Nephron (organoid): ENCODE data around the gene OPTC.
A peak's percentile ranks its signal among the peaks of the same experiment; 100 is the strongest.
"Not testable (repeated sequence)": the region's sequence is repeated elsewhere in the genome, so short reads cannot be mapped to it uniquely, and the experiment has no call there.

ENCODE experiments used
- H3K27ac Mint-ChIP-seq, 3 experiments: 2 replicates each; pipeline ENCODE4 v1.8.0; 2020; ENCODE audit warnings: mixed read lengths in 3 of 3, mild to moderate bottlenecking in 2 of 3, moderate library complexity in 1 of 3
- H3K27me3 Mint-ChIP-seq: 2 replicates; pipeline ENCODE4 v1.8.0; 2021; ENCODE audit warnings: low read depth, mild to moderate bottlenecking, moderate library complexity, mixed read lengths
- H3K36me3 Mint-ChIP-seq: 2 replicates; pipeline ENCODE4 v1.8.0; 2020; ENCODE audit warnings: low read depth, mixed read lengths
- H3K4me1 Mint-ChIP-seq: 2 replicates; pipeline ENCODE4 v1.8.0; 2020; ENCODE audit warnings: mixed read lengths
- H3K4me3 Mint-ChIP-seq, 3 experiments: 2 replicates each; pipeline ENCODE4 v1.8.0; 2020; ENCODE audit warnings: mild to moderate bottlenecking in 3 of 3, mixed read lengths in 3 of 3, moderate library complexity in 2 of 3
- H3K9me3 Mint-ChIP-seq: 2 replicates; pipeline ENCODE4 v1.8.0; 2020; ENCODE audit warnings: mixed read lengths
- TF ChIP-seq, protein P1 (sequence below), 3 experiments: fragments of 200-600 bp; sonication (generic); IDR thresholded peaks; one replicate each; pipeline ENCODE4 v1.5.0; 2021; ENCODE audit warnings: antibody characterized with exemption in 3 of 3; ENCODE audit not compliant: unreplicated experiment in 3 of 3

The OPTC gene, protein sequence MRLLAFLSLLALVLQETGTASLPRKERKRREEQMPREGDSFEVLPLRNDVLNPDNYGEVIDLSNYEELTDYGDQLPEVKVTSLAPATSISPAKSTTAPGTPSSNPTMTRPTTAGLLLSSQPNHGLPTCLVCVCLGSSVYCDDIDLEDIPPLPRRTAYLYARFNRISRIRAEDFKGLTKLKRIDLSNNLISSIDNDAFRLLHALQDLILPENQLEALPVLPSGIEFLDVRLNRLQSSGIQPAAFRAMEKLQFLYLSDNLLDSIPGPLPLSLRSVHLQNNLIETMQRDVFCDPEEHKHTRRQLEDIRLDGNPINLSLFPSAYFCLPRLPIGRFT

DNA sequence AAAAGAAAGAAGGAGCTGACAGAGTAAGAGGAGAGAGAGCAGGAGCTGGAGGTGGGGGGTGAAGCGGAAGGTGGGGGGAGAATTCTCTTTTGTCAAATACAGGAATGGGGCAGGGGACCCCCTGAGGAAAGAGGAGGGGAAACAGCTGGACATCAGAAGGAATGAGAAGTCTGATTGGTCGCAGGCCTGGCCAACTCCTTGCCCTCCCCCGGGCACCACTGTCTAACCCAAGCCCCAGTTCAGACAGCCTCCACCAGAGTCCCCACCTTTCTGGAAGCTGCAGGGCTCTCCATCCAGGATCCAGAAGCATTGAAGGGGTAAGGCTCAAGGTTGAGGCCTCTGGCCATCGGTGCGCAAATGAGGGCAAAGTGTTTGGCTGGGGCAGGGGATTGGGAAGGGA is at the start of gene OPTC:
Gene OPTC (plus strand): TSS at position 253 of the 400 bp plus-strand sequence. CDS start 1,853 bp downstream, outside the sequence.
- Mint-ChIP-seq H3K27me3 (peaks cover 10% of the 10 kb centered on the region), H3K36me3 (no peaks in the 10 kb centered on the region), H3K4me3 (no peak within 1 kb of the TSS), H3K27ac (no peak within 1 kb of the TSS), H3K9me3 (no peaks in the 10 kb centered on the region), H3K4me1 (peaks cover 11% of the 10 kb centered on the region)
- TF ChIP-seq, protein P1, sequence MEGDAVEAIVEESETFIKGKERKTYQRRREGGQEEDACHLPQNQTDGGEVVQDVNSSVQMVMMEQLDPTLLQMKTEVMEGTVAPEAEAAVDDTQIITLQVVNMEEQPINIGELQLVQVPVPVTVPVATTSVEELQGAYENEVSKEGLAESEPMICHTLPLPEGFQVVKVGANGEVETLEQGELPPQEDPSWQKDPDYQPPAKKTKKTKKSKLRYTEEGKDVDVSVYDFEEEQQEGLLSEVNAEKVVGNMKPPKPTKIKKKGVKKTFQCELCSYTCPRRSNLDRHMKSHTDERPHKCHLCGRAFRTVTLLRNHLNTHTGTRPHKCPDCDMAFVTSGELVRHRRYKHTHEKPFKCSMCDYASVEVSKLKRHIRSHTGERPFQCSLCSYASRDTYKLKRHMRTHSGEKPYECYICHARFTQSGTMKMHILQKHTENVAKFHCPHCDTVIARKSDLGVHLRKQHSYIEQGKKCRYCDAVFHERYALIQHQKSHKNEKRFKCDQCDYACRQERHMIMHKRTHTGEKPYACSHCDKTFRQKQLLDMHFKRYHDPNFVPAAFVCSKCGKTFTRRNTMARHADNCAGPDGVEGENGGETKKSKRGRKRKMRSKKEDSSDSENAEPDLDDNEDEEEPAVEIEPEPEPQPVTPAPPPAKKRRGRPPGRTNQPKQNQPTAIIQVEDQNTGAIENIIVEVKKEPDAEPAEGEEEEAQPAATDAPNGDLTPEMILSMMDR (IDR thresholded peaks at IDR 0.05; ENCODE audit: unreplicated experiment in 3 of 3) = no peak

DNA sequence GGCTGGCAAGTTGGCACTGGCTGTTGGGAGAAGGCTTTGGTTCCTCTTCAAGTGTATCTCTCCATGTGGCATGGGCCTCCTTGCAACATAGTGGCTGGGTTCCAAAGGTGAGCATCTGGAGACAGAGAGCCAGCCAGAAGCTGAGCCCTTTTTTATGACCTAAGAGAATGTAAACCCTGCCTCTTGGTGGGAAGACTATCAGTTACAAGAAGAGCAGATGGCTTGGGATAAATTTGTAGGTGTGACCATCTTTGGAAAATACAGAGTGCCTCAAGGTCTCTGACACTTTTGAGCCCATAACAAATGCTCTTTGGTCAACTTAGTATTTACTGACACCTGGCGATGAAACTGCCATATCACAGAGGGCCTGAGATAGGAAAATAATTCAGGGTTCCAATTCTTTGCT is 49.8 kb upstream of the OPTC start:
- Mint-ChIP-seq H3K9me3 (peaks cover 3% of the 10 kb centered on the region), H3K36me3 (no peaks in the 10 kb centered on the region)

DNA sequence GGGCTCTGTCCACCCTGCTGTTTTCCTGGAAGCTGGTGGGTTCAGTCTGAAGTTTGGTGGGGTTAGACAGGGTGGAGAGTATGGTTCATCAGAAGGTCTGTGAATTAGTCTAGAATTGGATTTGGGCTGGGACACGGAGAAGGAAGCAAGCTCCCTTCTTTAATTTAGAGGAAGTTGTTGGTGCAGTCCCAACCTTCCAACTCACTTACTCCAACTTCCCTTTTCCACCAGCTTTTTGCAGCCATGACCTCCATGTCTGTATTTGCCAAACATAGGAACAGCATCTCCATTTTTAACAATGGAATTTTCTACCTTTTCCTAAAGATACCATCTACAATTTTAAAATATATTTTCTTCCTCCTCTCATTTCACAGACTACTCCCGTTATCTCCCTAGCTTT is 46.8 kb upstream of the OPTC start:
- TF ChIP-seq, protein P1 (IDR thresholded peaks at IDR 0.05; ENCODE audit: unreplicated experiment in 3 of 3) = no peak
- H3K9me3 Mint-ChIP-seq = peaks cover 3% of the 10 kb centered on the region
- H3K36me3 Mint-ChIP-seq = no peaks in the 10 kb centered on the region
- H3K4me1 Mint-ChIP-seq = peaks cover 53% of the 10 kb centered on the region
- no peak overlapping the region for H3K4me3 Mint-ChIP-seq
- peaks cover 3% of the 10 kb centered on the region for H3K27me3 Mint-ChIP-seq
- H3K27ac Mint-ChIP-seq = peak overlapping the region in 2 of 3 experiments; percentile 62 to 78

More for the DNA sequence above, 49.8 kb upstream of the OPTC start:
- Mint-ChIP-seq H3K4me3 (no peak overlapping the region), H3K4me1 (peaks cover 61% of the 10 kb centered on the region), H3K27ac (no peak overlapping the region), H3K27me3 (peaks cover 3% of the 10 kb centered on the region)
- TF ChIP-seq, protein P1 (IDR thresholded peaks at IDR 0.05; ENCODE audit: unreplicated experiment in 3 of 3) = no peak

DNA sequence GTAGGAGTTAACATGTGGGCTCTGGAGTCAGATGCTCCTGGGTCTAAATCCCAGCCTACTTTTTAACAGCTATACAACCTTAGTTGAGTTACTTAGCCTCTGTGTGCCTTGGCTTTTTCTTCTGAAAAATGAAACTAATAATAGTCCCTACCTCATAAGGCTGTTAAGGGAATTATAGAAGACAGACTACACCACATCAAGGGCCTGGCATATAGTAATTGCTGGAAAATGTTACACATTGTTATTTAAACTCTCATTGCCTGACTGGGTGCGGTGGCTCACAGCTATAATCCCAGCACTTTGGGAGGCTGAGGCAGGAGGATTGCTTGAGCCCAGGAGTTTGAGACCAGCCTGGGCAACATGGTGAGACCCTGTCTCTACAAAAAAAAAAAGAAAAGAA is 46.4 kb upstream of the OPTC start:
- H3K36me3 Mint-ChIP-seq, H3K27me3 Mint-ChIP-seq, H3K9me3 Mint-ChIP-seq, H3K4me3 Mint-ChIP-seq: not testable (repeated sequence)
- peak overlapping the region in 2 of 3 experiments; percentile 62 to 78 for H3K27ac Mint-ChIP-seq
- peaks cover 53% of the 10 kb centered on the region for H3K4me1 Mint-ChIP-seq

DNA sequence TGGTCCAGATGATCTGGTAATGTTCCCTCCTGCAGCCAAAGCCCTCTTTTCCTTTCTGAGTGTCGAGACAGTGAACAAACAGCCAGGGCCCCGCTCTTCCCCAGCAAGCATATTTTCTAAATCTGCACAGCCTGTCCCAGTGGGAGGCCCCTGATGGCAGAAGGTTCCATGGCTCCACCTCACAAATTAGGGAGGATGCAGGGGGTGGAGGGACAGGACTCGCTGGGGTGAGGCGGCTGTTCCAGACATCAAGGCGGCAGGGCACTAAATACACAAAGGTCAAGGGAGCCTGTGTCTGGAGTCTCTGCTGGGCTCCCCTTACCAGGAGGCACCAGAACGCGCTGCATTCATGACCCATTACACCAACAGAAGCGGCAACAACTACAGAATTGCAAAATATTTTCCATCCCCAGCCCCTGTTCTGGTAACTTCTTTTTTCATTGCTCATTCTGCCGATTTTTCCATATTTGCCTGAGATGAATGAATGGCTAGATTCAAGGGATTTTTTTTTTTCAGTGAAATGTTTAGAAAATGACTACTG is 45.4 kb upstream of the OPTC start:
- TF ChIP-seq, protein P1 (IDR thresholded peaks at IDR 0.05; ENCODE audit: unreplicated experiment in 3 of 3) = no peak
- H3K27ac Mint-ChIP-seq = peak overlapping the region; percentile 62 to 87 (median 74)
- H3K36me3 Mint-ChIP-seq = no peaks in the 10 kb centered on the region
- H3K27me3 Mint-ChIP-seq = peaks cover 4% of the 10 kb centered on the region
- peaks cover 49% of the 10 kb centered on the region for H3K4me1 Mint-ChIP-seq
- H3K4me3 Mint-ChIP-seq = peak overlapping the region in 2 of 3 experiments; percentile 4 to 12
- H3K9me3 Mint-ChIP-seq = peaks cover 3% of the 10 kb centered on the region

DNA sequence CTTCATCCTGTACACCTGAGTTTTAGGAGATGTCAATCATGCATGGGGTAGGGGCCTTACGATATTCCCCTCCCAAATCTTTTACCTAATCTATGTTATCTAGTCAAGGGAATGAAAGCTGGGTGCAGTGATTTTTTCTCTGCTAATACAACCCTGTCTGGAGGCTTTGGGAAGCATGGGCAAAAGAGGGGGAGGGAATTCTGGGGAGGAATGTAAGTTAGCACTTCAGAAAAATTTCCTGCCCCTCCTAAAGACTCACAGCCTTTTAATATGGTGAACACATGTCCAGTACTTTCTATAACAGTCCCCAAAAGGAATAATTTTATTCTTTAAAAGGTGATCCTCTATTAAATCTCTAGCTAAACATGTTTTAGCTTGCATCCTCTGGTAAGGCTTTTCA is 44.0 kb upstream of the OPTC start:
- H3K27ac Mint-ChIP-seq = peak overlapping the region in 2 of 3 experiments; percentile 54 to 83
- TF ChIP-seq, protein P1 (IDR thresholded peaks at IDR 0.05; ENCODE audit: unreplicated experiment in 3 of 3) = no peak

More for the DNA sequence above, 44.0 kb upstream of the OPTC start:
- Mint-ChIP-seq H3K9me3 (peaks cover 1% of the 10 kb centered on the region), H3K4me1 (peaks cover 49% of the 10 kb centered on the region), H3K4me3 (no peak overlapping the region), H3K36me3 (no peaks in the 10 kb centered on the region), H3K27me3 (peaks cover 4% of the 10 kb centered on the region)
